ENCODE measurements around the gene ADORA2A. TPM values are rescaled to one million over a fixed set of nuclear protein-coding genes. Genes with fewer than 3 reads are reported as not detected.

ADORA2A gene
- total RNA-seq, 1 donor from 2014 or later: 20.2 TPM

- Mint-ChIP-seq H3K4me1 (ENCODE audit: low read depth) (peaks cover 33% of the 10 kb centered on the region), H3K27me3 (ENCODE audit: low read depth) (peaks cover 9% of the 10 kb centered on the region), H3K36me3 (ENCODE audit: low read depth) (peaks cover 4% of the 10 kb centered on the region), H3K27ac (no peak overlapping the region), H3K4me3 (ENCODE audit: low read depth) (peak overlapping the region; percentile 70), H3K9me3 (no peaks in the 10 kb centered on the region)
- intact Hi-C loops (cut with micrococcal nuclease): loop anchor here (5.0 kb wide), 1 partner anchor 96 kb away; no protein-coding TSS in a partner anchor
- peak; percentile 50 for DNase-seq (ENCODE audit: low spot score)
Measured at GRCh38 chr22:24423519-24424000, 3.8 kb upstream of the ADORA2A start.

- intact Hi-C loops (cut with micrococcal nuclease): loop anchor here (5.0 kb wide), 1 partner anchor 97 kb away; no protein-coding TSS in a partner anchor
- peaks cover 9% of the 10 kb centered on the region for H3K27me3 Mint-ChIP-seq (ENCODE audit: low read depth)
- H3K9me3 Mint-ChIP-seq: no peaks in the 10 kb centered on the region
- peaks cover 40% of the 10 kb centered on the region for H3K4me1 Mint-ChIP-seq (ENCODE audit: low read depth)
- no peak overlapping the region for H3K27ac Mint-ChIP-seq
- peak overlapping the region; percentile 77 for H3K4me3 Mint-ChIP-seq (ENCODE audit: low read depth)
- no peak for DNase-seq (ENCODE audit: low spot score)
- H3K36me3 Mint-ChIP-seq (ENCODE audit: low read depth): peaks cover 5% of the 10 kb centered on the region
Measured at GRCh38 chr22:24424001-24424900, 3.1 kb upstream of the ADORA2A start.

- Mint-ChIP-seq H3K4me3 (ENCODE audit: low read depth) (peak overlapping the region; percentile 77), H3K27me3 (ENCODE audit: low read depth) (peaks cover 9% of the 10 kb centered on the region), H3K4me1 (ENCODE audit: low read depth) (peaks cover 45% of the 10 kb centered on the region), H3K27ac (peak overlapping the region; percentile 38), H3K36me3 (ENCODE audit: low read depth) (peaks cover 5% of the 10 kb centered on the region), H3K9me3 (no peaks in the 10 kb centered on the region)
- intact Hi-C loops (cut with micrococcal nuclease): loop anchor here (5.0 kb wide), 2 partner anchors 77 to 98 kb away; no protein-coding TSS in a partner anchor
- no peak for DNase-seq (ENCODE audit: low spot score)
Measured at GRCh38 chr22:24424901-24425775, 2.3 kb upstream of the ADORA2A start.

GRCh38 chr22:24426436-24426835 is 963 bp upstream of the ADORA2A start:
- Mint-ChIP-seq H3K4me3 (ENCODE audit: low read depth) (peak overlapping the region; percentile 69), H3K27ac (peak overlapping the region; percentile 28), H3K36me3 (ENCODE audit: low read depth) (peaks cover 9% of the 10 kb centered on the region), H3K27me3 (ENCODE audit: low read depth) (peaks cover 9% of the 10 kb centered on the region), H3K9me3 (no peaks in the 10 kb centered on the region), H3K4me1 (ENCODE audit: low read depth) (peaks cover 46% of the 10 kb centered on the region)
- DNase-seq (ENCODE audit: low spot score): no peak
- intact Hi-C loops (cut with micrococcal nuclease): loop anchor here (5.0 kb wide), 1 partner anchor 76 kb away; no protein-coding TSS in a partner anchor

- Mint-ChIP-seq H3K9me3 (no peaks in the 10 kb centered on the region), H3K4me3 (ENCODE audit: low read depth) (peak overlapping the region; percentile 82), H3K4me1 (ENCODE audit: low read depth) (peaks cover 51% of the 10 kb centered on the region), H3K27me3 (ENCODE audit: low read depth) (peaks cover 9% of the 10 kb centered on the region), H3K27ac (peak overlapping the region; percentile 87), H3K36me3 (ENCODE audit: low read depth) (peaks cover 10% of the 10 kb centered on the region)
- no peak for DNase-seq (ENCODE audit: low spot score)
- intact Hi-C loops (cut with micrococcal nuclease): loop anchor here (5.0 kb wide), 1 partner anchor 75 kb away; no protein-coding TSS in a partner anchor
Measured at GRCh38 chr22:24426851-24427499, 424 bp upstream of the ADORA2A start.

- peaks cover 15% of the 10 kb centered on the region for H3K36me3 Mint-ChIP-seq (ENCODE audit: low read depth)
- H3K9me3 Mint-ChIP-seq: no peaks in the 10 kb centered on the region
- peak overlapping the region; percentile 82 for H3K4me3 Mint-ChIP-seq (ENCODE audit: low read depth)
- peaks cover 5% of the 10 kb centered on the region for H3K27me3 Mint-ChIP-seq (ENCODE audit: low read depth)
- DNase-seq (ENCODE audit: low spot score): no peak
- peak overlapping the region; percentile 87 for H3K27ac Mint-ChIP-seq
- H3K4me1 Mint-ChIP-seq (ENCODE audit: low read depth): peaks cover 63% of the 10 kb centered on the region
- intact Hi-C loops (cut with micrococcal nuclease): loop anchor here (2.0 to 5.0 kb wide), 2 partner anchors 73 to 96 kb away; no protein-coding TSS in a partner anchor
Measured at GRCh38 chr22:24428751-24429410, 1.5 kb downstream of the ADORA2A start.

- Mint-ChIP-seq H3K36me3 (ENCODE audit: low read depth) (peaks cover 21% of the 10 kb centered on the region), H3K4me1 (ENCODE audit: low read depth) (peaks cover 71% of the 10 kb centered on the region)
- intact Hi-C loops (cut with micrococcal nuclease): loop anchor here (2.0 to 5.0 kb wide), 3 partner anchors 38 to 95 kb away; no protein-coding TSS in a partner anchor
Measured at GRCh38 chr22:24429411-24430365, 2.3 kb downstream of the ADORA2A start.

GRCh38 chr22:24430431-24431308 is 3.3 kb downstream of the ADORA2A start:
- H3K27me3 Mint-ChIP-seq (ENCODE audit: low read depth): peaks cover 1% of the 10 kb centered on the region
- no peak for DNase-seq (ENCODE audit: low spot score)
- peak overlapping the region; percentile 7 for H3K4me3 Mint-ChIP-seq (ENCODE audit: low read depth)
- intact Hi-C loops (cut with micrococcal nuclease): loop anchor here (5.0 kb wide), 1 partner anchor 37 kb away; no protein-coding TSS in a partner anchor
- H3K27ac Mint-ChIP-seq: peak overlapping the region; percentile 55
- H3K9me3 Mint-ChIP-seq: no peaks in the 10 kb centered on the region
- peaks cover 76% of the 10 kb centered on the region for H3K4me1 Mint-ChIP-seq (ENCODE audit: low read depth)
- H3K36me3 Mint-ChIP-seq (ENCODE audit: low read depth): peaks cover 29% of the 10 kb centered on the region

More at GRCh38 chr22:24429411-24430365, 2.3 kb downstream of the ADORA2A start:
- Mint-ChIP-seq H3K27me3 (ENCODE audit: low read depth) (peaks cover 5% of the 10 kb centered on the region), H3K4me3 (ENCODE audit: low read depth) (peak overlapping the region; percentile 82), H3K27ac (peak overlapping the region; percentile 87), H3K9me3 (no peaks in the 10 kb centered on the region)
- peak; percentile 68 for DNase-seq (ENCODE audit: low spot score)

- intact Hi-C loops (cut with micrococcal nuclease): loop anchor here (5.0 kb wide), 1 partner anchor 36 kb away; no protein-coding TSS in a partner anchor
- no peaks in the 10 kb centered on the region for H3K9me3 Mint-ChIP-seq
- no peak for DNase-seq (ENCODE audit: low spot score)
- H3K4me1 Mint-ChIP-seq (ENCODE audit: low read depth): peaks cover 73% of the 10 kb centered on the region
- H3K27me3 Mint-ChIP-seq (ENCODE audit: low read depth): no peaks in the 10 kb centered on the region
- H3K27ac Mint-ChIP-seq: peak overlapping the region; percentile 70
- peak overlapping the region; percentile 7 for H3K4me3 Mint-ChIP-seq (ENCODE audit: low read depth)
- peaks cover 30% of the 10 kb centered on the region for H3K36me3 Mint-ChIP-seq (ENCODE audit: low read depth)
Measured at GRCh38 chr22:24431309-24432034, 4.1 kb downstream of the ADORA2A start.

Measured in activated T-helper 2 cell treated with anti-CD3 and anti-CD28 coated beads, Interferon-gamma antibody, Interleukin-2, Interleukin-4, amounts not matched to agents 10 μg/mL and 5 μg/mL and 100 μg/mL, durations not matched to agents 14 hours and 24 hours and 36 hours (primary cell).